Occipital lobe (tissue), 3 donors: ENCODE results near the gene PEX13. TPM values are rescaled to one million over a fixed set of nuclear protein-coding genes. Genes with fewer than 3 reads are reported as not detected.

ENCODE experiments used
- DNase-seq: peaks from one replicate; lab custom pipeline; 2025; lab: John Stamatoyannopoulos, UW
- small RNA-seq: library from RNA; depleted of rRNA; stranded (forward); fragments of <200 nt; gene quantifications from one replicate; pipeline ENCODE3, GENCODE V24; 2014
- total RNA-seq: library from RNA; depleted of rRNA; stranded (reverse); fragments of >200 nt; gene quantifications from one replicate; pipeline ENCODE4 v1.2.3, GENCODE V29; 2014

PEX13 gene
- total RNA-seq, 1 donor from 2014 or later = 79.2 TPM

- peak; percentile 88 for DNase-seq
Observed at GRCh38 chr2:61065714-61066709, 48.5 kb downstream of the PEX13 start, which contains the start of gene SANBR. Gene SANBR, plus strand, starts transcription at chr2:61065871. Its CDS starts 4,480 bp downstream, at chr2:61070351.

GRCh38 chr2:61074100-61074499, 56.6 kb downstream of the PEX13 start:
- no peak for DNase-seq

GRCh38 chr2:61085883-61086282, 68.4 kb downstream of the PEX13 start:
- no peak for DNase-seq

GRCh38 chr2:61089797-61090196, 72.3 kb downstream of the PEX13 start:
- no peak for DNase-seq

- no peak for DNase-seq
Observed at GRCh38 chr2:61090386-61090921, 72.9 kb downstream of the PEX13 start.

- DNase-seq = no peak
Observed at GRCh38 chr2:61091485-61091884, 74.0 kb downstream of the PEX13 start.

GRCh38 chr2:61096438-61096837, 78.9 kb downstream of the PEX13 start:
- DNase-seq = no peak

GRCh38 chr2:61100801-61101200, 83.3 kb downstream of the PEX13 start:
- DNase-seq = no peak

Small RNAs within 50 kb of the gene (small RNA-seq; reads per million reads assigned to genes)
- gene RNA5SP95 = not detected

Other genes with a start within 250 kb of the PEX13 start
- 8.6 TPM for gene REL, start 136.1 kb upstream of the PEX13 start, total RNA-seq
- gene PUS10, start 535 bp downstream of the PEX13 start, total RNA-seq = 8.3 TPM
- 89.8 TPM for gene SANBR, start 48.2 kb downstream of the PEX13 start, total RNA-seq
- gene C2orf74, start 144.5 kb downstream of the PEX13 start, total RNA-seq = 6.9 TPM